Stimulated activated CD8-positive, alpha-beta memory T cell treated with anti-CD3 and anti-CD28 coated beads, Interleukin-4, amount 100 ng/mL, for 48 hours (primary cell): ENCODE measurements around the gene DPY19L1.
"Not testable (repeated sequence)": the region's sequence is repeated elsewhere in the genome, so short reads cannot be mapped to it uniquely, and the experiment has no call there.

Source experiments
- DNase-seq: peaks from one replicate; pipeline ENCODE4 v3.0.0-alpha.2; 2020

Gene DPY19L1

DNA sequence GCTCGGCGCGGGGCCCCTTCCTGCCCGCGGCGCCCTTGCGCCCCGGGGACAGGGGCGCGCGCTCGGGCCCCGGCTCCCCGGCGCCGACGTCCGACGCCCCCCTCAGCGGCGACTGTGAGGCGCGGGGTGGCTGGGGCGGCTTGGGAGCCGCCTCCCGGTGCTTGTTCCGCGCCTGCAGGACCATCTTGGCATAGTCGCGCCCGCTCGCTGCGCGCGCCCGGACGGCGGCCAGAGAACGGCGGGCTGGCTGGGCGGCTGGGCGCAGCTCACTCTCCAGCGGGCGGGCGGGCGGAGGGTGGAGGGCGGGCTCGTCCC is at the start of gene DPY19L1:
Gene DPY19L1, minus strand, starts transcription at position 275 of the 315 bp plus-strand sequence. Its CDS starts 91 bp downstream, at position 184.
- no peak for DNase-seq

DNA sequence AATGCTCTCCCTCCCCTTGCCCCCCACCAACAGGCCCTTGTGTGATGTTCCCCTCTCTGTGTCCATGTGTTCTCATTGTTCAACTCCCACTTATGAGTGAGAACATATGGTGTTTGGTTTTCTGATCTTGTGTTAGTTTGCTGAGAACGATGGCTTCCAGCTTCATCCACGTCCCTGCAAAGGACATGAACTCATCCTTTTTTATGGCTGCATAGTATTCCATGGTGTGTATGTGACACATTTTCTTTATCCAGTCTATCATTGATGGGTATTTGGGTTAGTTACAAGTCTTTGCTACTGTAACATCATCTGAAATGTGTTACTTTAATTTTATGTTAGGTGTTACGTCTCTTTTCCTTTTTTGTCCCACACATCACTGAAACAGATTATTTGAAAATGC is 42.2 kb upstream of the DPY19L1 start:
- DNase-seq = not testable (repeated sequence)

DNA sequence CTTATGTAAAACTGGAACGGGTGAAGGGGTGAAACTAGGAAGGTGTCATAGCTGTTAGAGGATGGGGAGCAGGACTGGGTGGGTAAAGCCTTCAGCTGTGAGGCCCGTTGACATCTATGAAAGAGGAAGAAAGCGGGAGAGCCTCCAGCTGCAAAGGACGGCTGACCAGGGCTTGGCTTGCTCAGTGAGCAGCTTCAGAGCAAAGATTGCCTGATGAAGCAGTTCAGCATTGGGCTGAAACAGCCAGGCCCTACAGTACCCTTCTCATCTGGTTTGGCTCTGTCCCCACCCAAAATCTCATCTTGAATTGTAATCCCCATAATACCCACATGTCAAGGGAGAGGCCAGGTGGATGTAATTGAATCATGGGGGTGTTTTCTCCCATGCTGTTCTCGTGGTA is 36.7 kb upstream of the DPY19L1 start:
- not testable (repeated sequence) for DNase-seq

DNA sequence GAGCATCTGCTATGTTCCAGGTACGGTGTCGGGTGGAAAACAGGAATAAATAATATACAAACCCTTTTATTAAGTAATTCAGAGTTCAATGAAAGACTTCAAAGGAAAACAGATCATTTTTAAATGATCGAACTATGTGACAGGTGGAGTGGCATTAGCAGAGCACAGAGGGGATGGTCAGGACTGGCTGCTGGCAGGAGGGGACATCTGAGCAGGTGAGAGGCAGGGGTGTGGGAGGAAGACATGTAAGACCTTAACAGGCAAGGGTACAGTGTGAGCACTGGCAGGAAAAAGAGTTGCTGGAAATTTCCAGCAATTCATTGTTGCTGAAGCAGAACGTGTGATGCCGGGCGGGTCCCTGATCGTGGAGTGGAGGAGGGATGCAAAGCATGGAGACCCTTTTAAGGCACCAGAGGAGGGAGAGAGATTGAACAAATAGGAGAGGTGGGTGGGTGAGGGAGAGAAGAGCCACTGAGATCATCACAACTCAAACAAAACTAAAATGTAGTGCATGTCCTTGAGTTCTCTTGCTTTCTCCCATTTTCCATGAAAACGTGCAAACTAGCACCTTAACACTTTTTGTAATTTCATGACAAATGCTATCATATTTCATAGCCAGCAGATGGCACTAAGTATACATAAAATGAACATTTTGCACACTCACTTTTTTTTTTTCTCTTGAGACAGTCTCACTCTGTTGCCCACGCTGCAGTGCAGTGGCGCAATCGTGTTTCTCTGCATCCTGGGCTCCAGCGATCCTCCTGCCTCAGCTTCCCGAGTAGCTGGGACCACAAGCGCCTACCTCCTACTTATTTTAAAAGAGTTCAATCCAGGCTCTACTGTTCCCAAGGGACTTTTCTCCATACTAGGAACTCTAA is 35.9 kb upstream of the DPY19L1 start:
- DNase-seq = not testable (repeated sequence)

DNA sequence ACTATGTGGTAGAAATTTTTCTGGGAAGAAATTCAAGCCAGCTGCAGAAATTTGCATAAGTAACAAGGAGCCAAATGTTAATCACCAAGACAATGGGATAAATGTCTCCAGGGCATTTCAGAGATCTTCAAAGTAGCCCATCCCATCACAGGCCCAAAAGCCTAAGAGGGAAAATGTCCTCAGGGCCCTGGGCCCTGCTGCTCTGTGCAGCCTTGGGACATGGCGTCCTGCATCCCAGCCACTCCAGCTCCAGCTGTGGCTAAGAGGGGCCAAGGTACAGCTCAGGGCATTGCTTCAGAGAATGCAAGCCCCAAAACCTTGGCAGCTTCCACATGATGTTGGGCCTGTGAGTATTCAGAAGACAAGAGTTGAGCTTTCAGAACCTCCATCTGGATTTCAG is 31.8 kb upstream of the DPY19L1 start:
- not testable (repeated sequence) for DNase-seq

DNA sequence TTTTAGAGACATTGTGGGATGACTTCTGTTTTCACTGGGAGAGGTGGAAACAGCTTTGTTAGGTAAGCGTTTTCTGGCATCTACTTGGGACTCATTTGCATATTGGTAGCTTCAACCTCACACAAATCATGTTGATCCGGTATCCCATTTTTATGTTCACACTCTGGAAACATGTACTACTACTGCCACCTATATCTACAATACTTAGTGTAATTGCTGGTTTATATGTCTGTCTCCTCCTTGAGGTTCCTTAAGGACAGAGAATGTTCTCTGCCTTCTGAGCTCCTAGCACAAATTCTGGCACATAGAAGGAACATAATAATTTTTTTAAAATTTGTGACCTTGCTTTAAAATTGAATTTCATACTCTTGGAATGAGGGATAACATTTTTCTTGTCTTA is 28.1 kb upstream of the DPY19L1 start:
- not testable (repeated sequence) for DNase-seq

DNA sequence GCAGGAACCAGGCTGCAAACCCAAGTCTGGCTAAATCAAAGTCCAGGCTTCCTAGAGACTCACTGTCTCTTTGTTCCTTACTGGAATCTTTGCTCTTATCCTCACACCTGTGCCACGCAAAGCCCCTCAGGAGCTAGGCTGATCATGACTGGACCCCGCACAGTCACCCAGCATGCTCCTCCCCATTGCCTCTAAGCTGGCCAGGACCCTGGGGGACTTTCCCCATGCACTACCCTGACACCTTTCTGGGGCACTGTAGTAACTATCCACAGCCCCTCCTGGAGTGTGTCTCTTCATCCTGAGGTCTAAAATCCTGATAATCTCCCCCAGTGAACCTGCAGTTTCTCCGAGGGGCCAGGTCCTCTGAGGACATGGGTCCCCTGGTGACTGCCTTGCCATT is 21.3 kb upstream of the DPY19L1 start:
- not testable (repeated sequence) for DNase-seq

DNA sequence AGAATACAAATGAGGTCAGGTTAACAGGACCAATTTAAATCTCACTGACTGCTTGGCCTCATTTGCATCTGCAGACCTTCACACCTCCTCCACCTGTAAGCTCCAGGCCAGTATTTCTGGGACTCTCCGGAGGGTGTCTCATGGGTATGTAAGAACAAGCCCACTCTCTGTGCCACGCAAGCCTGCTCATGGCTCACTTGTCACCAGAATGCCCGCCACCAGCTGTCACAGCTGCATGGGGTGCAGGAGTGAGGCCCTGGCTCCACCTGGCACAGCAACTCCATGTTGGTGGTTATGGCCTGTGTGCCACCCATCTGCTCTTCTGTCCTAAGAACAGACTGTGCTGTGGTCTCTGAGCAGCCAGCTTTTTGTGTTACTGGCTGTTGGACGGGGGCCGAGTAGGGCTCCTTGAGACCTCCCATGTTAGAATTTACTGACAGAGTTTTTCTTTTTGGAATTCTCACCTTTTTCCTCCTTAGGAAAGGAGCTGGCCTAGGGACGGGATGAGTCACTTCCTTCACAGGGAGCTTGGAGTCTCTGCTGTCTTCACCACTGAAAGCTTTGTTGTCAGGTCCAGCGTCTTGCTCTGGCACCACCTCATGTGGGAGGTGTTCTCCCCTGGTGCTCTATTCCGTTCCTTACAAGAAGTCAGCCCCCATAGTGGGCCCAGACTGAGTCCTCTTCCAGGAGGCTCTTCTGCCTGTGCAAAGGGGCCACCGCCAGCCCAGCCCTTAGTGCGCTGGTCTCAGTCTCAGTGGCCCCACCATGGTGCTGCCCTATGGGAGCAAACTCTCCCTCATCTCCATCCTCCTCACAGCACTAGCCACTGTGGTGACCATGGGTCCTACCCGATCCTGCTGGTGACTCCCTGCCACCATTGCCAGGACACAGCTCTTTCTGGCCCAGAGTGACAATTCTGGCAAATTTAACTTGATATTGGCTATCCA is 20.5 kb upstream of the DPY19L1 start:
- not testable (repeated sequence) for DNase-seq

DNA sequence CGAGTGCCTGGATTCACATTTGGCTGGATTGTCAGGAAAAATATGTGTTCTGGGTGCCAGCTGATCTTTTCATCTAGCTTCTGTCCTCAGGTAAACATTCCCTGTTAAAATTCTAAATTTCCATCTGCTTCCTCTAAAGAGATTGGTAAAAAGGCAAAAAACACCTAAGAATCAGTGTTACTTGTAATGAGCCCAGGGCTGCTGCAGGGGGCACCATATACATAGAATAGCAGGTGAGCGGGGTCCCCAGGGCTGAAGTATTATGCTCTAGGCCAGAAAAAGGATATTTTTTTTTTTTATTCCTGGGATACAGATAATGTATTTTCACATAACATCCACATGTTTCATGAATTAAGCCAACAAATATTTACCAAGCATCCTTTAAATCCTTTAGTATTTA is 18.4 kb upstream of the DPY19L1 start:
- DNase-seq = not testable (repeated sequence)

DNA sequence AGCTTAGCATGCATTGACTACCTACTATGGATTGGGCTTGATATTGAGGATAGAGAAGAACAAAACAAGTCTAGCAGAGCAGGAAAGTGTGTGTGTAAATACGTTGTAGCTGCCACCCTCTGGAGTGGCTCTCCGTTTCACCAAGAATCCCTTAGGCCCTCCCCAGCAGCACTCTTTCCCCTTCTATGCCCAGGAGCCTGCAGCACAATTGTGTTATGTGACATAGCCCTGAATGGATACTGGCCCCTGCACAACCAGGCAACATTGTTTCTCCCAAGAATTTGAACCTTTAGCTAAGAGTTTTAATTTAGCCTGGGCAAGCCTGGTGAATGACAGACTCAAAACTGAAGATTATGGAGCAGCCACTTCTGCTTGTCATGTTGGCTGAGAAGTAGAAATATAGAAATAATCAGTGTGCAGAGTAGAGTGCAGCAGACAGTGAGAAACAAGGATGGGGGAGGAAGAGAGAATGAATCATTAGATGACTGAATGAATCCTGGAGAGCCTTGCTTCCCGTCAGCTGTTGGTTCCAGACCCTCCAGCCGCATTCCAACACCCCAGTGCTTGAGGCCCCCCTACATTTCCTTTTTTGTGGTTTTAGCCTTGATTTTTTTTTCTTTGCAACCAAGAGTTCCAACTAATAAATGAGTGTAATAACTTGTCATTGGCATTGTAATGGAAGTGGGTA is 16.3 kb upstream of the DPY19L1 start:
- DNase-seq = not testable (repeated sequence)

DNA sequence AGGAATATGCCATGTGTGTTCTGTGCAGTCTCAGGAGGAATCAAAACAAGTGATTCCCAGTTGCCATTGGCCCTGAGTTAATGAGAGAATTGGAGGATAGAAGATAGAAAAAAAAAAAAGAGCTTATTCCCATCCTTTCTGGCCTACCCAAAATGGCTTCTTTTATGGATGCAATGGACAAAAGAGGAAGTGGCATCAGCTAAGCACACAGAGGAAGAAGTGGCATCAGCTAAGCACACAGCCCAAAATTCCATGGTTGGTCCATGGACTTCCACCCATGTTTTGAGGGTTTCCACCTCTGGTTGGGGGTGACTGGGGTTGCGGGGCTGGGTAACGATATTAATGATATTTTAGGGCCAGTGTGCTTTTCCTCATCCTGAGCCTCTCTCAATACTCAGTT is 11.1 kb upstream of the DPY19L1 start:
- not testable (repeated sequence) for DNase-seq

DNA sequence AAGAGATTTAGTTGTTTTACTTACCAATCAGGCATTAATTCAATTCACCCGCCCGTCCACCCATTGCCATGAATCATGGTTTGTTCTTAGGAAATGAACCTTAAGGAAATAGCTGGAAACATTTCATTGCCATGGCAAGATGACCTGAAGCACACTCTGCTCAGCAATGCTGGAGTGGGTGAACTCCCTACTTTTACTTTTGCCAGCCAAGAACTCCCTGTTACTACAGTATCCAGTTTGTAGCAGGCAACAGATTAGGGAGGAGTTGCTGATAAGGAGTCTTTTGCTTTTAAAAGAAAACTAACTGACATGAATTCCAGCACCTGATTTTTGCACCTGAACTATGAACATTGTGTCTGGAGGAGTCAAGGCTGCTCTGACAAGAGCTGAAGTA is 10.6 kb upstream of the DPY19L1 start:
- DNase-seq = not testable (repeated sequence)

DNA sequence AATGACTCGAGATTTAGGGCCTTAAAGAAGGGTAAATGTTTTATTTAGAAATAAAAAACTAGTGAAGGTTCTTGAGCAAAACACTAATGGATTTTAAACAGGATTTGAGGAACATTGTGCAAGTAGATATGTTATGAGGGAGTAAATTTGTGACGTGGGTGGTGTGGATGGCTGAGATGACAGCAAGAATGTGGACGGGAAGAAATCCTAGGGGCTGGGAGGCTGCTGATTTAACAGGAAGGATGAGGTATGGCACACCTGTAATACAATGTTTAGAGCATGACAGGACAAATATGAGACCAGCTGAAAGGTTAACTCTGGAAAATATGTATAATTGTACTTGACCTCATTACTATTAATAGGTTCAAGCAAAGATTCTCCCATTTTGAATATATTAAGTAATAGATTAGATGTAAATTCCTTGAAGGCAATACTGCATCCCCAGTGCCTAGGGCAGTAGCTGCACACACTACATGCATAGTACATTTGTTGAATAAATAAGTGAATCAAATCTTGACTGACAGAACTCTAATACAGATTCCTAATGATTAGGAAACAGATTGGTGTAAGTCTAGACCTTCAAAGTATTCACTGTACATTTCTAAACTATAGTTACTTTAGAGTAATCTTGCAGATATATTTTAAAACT is 10.1 kb upstream of the DPY19L1 start:
- not testable (repeated sequence) for DNase-seq

DNA sequence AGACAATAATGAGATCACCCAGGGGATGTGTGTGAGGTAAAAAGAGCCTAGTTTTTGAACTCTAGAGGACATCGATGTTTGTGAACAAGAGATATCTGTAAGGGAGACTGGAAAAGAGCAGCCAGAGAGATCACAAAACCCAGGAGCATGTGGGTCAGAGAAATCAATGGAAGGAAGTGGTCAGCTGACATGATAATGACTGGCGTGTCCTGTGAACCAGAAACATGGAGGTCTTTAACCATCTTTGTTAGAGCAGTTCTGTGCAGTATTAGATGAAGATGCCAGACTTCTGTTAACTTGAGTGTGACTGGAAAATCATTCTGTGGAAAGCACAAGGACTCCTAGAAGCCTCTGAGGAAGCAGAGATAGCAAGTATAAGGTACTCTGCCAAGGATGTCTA is 6.0 kb upstream of the DPY19L1 start:
- DNase-seq = not testable (repeated sequence)

DNA sequence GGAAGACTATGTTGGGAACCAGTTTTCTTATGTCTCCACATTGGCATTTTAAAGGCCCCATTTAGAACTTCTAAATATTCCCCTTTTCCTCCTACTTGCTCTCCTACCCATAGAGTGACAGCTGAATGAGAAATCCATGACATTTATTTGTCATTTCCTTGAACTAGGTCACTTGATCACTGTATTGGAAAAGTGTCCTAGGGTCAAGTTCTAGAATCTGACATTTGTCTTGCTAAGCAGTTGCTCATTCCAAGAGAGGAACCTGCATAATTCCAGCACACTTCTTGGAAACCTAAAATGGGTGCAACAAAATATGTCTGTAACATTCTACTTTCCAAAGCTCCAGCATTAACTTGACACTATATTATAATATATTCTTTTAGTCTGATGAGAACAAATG is 3.6 kb upstream of the DPY19L1 start:
- no peak for DNase-seq

DNA sequence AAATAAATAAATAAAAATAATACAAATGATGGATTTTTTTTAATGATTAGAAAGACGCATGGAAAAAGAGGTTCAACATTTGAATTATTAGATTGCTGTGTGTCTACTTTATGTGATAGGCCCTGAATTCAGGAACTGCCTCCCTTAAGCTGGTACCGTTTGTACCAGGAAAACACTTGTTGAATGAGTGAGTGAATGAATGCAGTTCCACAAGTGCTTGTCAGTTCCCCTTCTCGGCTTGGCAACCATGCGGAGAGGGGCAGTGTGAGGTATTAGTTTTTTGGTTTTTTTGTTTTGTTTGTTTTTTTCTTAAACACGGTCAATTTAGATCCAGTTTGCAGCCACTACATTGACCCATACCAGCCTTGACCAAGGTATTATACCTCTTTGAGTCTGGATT is 2.1 kb upstream of the DPY19L1 start:
- no peak for DNase-seq

DNA sequence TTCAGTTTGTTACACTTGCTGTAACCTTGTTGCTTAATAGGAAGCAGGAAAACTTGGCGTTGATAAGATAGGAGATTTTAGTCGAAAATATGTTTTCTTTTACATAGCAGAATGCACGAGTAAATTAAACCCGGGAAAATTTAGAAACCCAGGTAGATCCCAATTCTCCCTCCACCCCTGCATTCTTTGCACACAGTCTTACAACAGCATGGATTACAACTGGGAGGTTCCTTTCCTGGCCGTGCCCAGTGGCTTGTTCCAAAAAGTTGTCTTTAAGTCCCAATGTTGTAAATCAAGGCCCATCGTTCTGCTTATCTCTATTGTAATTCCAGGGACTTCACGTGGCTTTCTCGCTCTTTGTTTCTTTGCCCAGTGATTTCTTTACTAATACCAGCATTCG is 1.1 kb upstream of the DPY19L1 start:
- no peak for DNase-seq

DNA sequence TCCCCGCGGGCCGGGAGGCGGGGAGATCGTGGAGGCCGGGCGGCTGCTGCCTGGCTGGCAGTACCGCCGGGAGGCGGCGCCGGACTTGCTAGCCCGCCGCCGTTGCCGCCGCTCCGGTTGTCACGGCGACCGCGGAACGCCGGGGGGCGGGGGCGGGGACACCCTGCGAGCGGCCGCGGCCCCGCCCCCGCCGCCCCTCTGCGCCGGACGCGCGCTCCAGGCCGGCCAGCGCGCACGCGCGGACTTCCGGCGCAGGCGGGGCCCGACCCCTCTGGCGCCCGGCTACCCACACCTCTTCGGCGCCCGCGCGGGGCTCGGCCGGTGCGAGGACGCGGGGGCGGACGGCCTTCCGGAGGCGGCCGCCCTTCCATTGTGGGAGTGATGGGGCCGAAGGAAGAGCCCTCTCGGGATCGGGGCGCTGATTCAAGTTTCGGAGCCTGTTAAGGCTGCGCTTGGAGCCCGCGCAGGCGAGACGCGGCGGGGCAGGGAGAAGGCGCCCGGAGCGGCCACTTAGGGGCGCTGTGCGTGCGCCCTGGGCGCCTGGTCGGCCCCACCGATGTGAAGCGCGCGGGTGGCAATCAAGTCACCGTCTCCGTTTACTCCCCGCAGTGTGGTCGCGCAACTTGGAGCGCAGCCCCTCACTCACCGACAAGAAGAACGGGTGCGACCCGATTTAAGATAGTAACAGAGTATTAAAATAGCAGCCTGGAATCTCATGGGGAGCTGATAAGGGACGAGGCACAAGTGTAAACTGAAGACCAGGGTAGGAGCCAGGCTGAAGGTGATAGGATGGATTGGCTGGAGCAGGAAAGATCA is 449 bp upstream of the DPY19L1 start:
- DNase-seq = peak; percentile 90

DNA sequence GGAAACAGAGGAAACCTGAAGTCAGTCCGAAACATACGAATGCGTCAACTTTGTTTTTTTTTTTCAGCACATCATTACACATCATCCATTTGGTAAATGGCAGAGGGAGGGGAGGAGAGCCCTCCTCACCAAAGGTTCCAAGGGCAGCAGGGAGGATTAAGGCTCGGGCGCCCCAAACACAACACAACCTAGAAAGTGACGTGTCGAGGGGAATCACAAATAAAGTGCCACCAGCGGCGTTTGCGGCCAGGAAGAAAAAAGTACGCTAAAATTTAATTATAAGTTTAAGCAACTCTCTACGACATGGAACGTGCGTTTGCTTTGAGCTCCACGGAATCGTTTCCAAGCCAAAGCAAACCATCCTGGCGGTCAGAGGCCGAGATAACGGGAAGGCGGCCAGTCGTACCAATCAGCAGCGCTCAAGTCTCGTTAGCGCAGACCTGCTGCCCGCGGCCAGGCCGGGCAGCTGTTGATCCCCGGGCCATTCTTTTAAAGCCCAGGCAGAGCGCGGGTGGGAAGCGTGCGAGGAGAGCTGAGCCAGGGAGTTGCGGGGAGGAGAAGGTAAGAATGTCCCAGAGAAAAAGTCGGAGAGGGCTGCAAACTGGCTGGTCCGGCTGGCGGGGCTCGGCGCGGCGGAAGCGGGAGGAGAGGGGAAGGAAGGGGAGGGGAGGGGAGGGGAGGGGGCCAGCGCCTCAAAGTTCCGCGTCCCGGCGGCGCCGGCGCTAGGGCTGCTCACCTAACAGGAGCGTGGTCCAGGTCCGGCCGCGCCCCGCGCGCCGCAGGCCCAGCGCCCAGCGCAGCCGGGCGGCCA is 719 bp downstream of the DPY19L1 start:
- peak; percentile 57 for DNase-seq

DNA sequence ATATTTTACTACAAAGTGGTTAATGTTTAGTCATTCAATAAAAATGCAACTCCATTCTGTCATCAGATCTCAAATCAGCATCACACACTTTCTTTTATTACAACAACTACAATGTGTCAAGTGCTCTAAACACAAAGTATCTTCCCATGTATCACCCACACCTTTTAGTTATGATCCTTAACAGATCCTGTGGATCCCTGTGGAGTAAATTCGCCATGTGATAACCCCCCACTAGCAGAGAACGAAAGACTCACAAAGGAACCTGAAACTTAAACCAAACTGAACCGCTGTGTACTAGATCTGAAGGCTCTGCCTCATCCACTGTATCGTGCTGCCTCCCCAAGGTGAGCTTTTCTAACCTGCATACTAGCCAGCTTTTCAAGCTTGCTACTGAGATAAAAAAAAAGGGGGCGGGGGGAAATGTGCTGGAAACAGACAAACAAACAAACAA is 1.7 kb downstream of the DPY19L1 start:
- peak; percentile 38 for DNase-seq

DNA sequence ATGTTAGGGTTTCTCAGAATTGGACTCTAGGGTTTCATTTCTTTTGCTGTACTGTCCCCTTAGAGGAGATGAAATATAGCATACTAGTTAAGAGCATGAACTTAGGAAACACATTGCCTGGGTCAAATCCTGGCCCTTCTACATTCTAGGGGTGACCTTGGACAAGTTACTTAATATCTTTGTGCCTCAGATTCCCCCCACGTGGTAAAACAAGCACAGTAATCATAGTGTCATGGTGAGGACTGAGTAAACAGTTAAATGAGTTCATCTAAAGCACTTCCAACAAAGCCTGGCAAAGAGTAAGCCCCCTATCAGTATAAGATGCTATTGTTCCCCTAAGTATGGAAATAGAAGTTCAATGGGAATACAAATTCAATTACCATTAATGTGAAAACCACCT is 5.1 kb downstream of the DPY19L1 start:
- no peak for DNase-seq
